ENCODE data around the gene TET2. TPM values are rescaled to one million over a fixed set of nuclear protein-coding genes. Genes with fewer than 3 reads are reported as not detected.

TET2 gene
- total and polyA plus RNA-seq, 2 of the 4 experiments (the other 2 are of a cell fraction) = 5.6 to 25.3 TPM

GRCh38 chr4:105282489-105282888, 135.8 kb downstream of the TET2 start:
- DNase-seq (no peak), ATAC-seq (ENCODE audit: low read depth) (no peak)
- Histone ChIP-seq H3K4me2 (ENCODE audit: low read depth, low read length) (no peak overlapping the region), H2BK120ac (ENCODE audit: low read depth, low read length) (no peak overlapping the region), H2BK20ac (ENCODE audit: low read depth, low read length) (no peak overlapping the region), H3K56ac (ENCODE audit: extremely low read depth, insufficient read depth, low read length) (no peak overlapping the region), H3K9me1 (ENCODE audit: insufficient read depth, low read length) (peaks cover 8% of the 10 kb centered on the region), H3K4me3 (ENCODE audit: insufficient read depth, low read depth, low read length) (no peak overlapping the region), H2AK9ac (replicated peaks; ENCODE audit: low read depth, low read length, poor library complexity) (no peak overlapping the region), H3K27me3 (ENCODE audit: control insufficient read depth, insufficient read depth, low read length) (no peaks in the 10 kb centered on the region), H2AFZ (replicated peaks; ENCODE audit: low read length, poor library complexity) (no peak overlapping the region), H3K4ac (ENCODE audit: low read depth, low read length) (no peak overlapping the region), H3K23ac (ENCODE audit: low read depth, low read length) (no peak overlapping the region), H4K8ac (ENCODE audit: low read depth in 2 of 2, low read length in 2 of 2) (no peak overlapping the region), H2BK15ac (ENCODE audit: low read depth, low read length) (no peak overlapping the region), H4K20me1 (ENCODE audit: insufficient read depth, low read length) (peaks cover 10% of the 10 kb centered on the region; the same call in 1 of the 2 replicates), H4K91ac (ENCODE audit: insufficient read depth, low read depth, low read length) (no peak overlapping the region), H3K9ac (ENCODE audit: low read depth, low read length) (no peak overlapping the region), H3K79me1 (ENCODE audit: low read depth in 1 of 2, low read length in 2 of 2) (no peaks in the 10 kb centered on the region), H3K36me3 (ENCODE audit: control insufficient read depth, insufficient read depth, low read length) (no peaks in the 10 kb centered on the region), H3K18ac (ENCODE audit: low read depth, low read length) (no peak overlapping the region), H3K14ac (replicated peaks; ENCODE audit: low read depth, low read length) (no peak overlapping the region), H3K9me3 (ENCODE audit: control insufficient read depth, insufficient read depth, low read length) (no peaks in the 10 kb centered on the region), H3K27ac (ENCODE audit: insufficient read depth, low read length) (no peak overlapping the region), H4K5ac (ENCODE audit: low read depth, low read length) (no peak overlapping the region), H3K4me1 (ENCODE audit: control insufficient read depth, insufficient read depth, low read length) (peaks cover 8% of the 10 kb centered on the region), H2AK5ac (ENCODE audit: low read depth, low read length) (no peak overlapping the region), H2BK5ac (ENCODE audit: low read depth, low read length, poor library complexity, severe bottlenecking) (no peak overlapping the region)
- TF ChIP-seq CHD1 (IDR thresholded peaks at IDR 0.05; ENCODE audit: low read depth, low read length) = no peak
- no peak for TF ChIP-seq MXI1 (IDR thresholded peaks at IDR 0.05; ENCODE audit: borderline replicate concordance, low read depth, low read length)
- TF ChIP-seq MAFK (IDR thresholded peaks at IDR 0.05; ENCODE audit: low read depth, low read length) = no peak
- no peak for TF ChIP-seq RCOR1 (IDR thresholded peaks at IDR 0.05; ENCODE audit: insufficient replicate concordance, low read length)
- no peak for TF ChIP-seq USF2 (IDR thresholded peaks at IDR 0.05; ENCODE audit: low read depth, low read length)
- TF ChIP-seq POLR2A (IDR thresholded peaks at IDR 0.05; ENCODE audit: low read depth, low read length) = no peak
- no peak for TF ChIP-seq CTCF (conservative IDR thresholded peaks at IDR 0.05; ENCODE audit: low read depth, low read length)
- no peak for TF ChIP-seq RAD21 (IDR thresholded peaks at IDR 0.05; ENCODE audit: low read length)
- TF ChIP-seq CEBPB (IDR thresholded peaks at IDR 0.05; ENCODE audit: low read depth, low read length) = no peak
- TF ChIP-seq MAZ (IDR thresholded peaks at IDR 0.05; ENCODE audit: borderline replicate concordance, low read depth, low read length) = no peak
- TF ChIP-seq SMC3 (IDR thresholded peaks at IDR 0.05; ENCODE audit: low read depth, low read length) = no peak
- TF ChIP-seq RFX5 (IDR thresholded peaks at IDR 0.05; ENCODE audit: low read depth, low read length) = no peak
- TF ChIP-seq FOS (IDR thresholded peaks at IDR 0.05; ENCODE audit: low read depth, low read length) = no peak
- TF ChIP-seq ELK1 (IDR thresholded peaks at IDR 0.05; ENCODE audit: borderline replicate concordance, low read depth, low read length) = no peak
- CTCF ChIA-PET = interaction anchor here (0.9 kb wide), 1 partner anchor 10 kb away, joined by 3 read pairs; no protein-coding TSS in a partner anchor
- no CpG with 5 or more reads among the region's 3 CpGs for WGBS, 2 experiments (ENCODE audit: extremely low coverage in 2 of 2, insufficient read length in 1 of 2)
- intact Hi-C loops (cut with micrococcal nuclease) (loop anchor here (5.0 kb wide), 1 partner anchor 190 kb away; the partner anchor contains the start of gene PPA2), in situ Hi-C loops (cut with MboI; ENCODE audit: low sequenced_read_pairs) (no loop called here), dilution Hi-C loops (cut with HindIII; ENCODE audit: low sequenced_read_pairs, unreplicated experiment) (no loop called here)
- POLR2A ChIA-PET (ENCODE audit: unreplicated experiment) = no interaction called here
- no TSS peak for BruUV-seq (replicated peaks)
